GM19099 (cell line): ENCODE measurements around the gene LRRC17.

ENCODE experiments used
- POLR2A ChIP-seq: IDR thresholded peaks from 3 replicates; pipeline ENCODE4 v1.6.1; 2011; ENCODE audit warnings: low read depth; ENCODE audit not compliant: insufficient read length; ENCODE audit errors: extremely low read depth

Gene LRRC17

DNA sequence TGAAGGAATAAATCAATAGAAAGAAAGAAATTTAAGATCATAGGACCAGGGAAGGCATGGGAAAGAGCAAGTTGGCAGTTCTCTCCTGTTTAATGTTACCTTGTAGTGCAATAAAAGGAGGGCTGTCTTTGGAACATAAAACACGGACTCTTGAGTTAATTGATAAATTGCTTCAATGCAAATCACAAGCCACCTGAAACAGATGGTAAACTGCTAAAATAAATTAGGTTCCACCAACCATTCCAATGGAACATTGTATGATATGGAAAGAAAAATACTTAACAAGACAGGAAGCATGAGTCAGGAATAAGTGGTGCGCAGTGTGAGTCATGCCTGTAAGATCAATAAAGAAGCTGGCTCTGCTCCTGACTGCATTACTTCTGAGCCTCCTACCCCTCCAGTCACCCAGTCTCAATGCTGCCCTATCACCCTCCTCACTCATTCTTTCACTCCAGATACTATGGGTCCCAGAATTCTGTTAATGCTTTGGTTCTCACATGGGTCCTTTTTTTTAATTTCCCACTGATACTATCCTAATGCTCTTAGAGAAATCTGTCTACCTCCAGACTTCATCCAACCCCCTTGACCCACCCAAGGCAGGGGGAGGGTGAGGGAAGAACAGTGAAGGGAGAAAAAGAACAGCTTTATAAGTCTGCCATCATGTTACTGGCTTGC is 78.9 kb downstream of the LRRC17 start:
- TF ChIP-seq POLR2A: no peak

DNA sequence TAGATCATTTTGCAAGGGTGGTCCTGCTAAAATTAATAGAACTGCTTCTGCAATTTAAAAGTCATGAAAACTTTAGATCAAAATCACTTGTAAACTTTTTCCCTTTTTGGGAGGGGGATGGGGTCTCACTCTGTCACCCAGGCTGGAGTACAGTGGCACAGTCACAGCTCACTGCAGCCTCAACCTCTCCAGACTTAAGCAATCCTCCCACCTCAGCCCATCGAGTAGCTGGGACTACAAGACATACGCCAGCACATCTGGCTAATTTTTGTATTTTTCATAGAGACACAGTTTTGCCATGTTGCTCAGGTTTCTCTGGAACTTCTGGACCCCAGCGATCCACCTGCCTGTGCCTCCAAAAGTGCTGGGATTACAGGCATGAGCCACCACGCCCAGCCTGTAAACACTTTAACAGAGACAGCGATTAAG is 79.7 kb downstream of the LRRC17 start:
- no peak for TF ChIP-seq POLR2A

- no peak for TF ChIP-seq POLR2A
Observed at GRCh38 chr7:102992938-102993717, 80.3 kb downstream of the LRRC17 start.

- TF ChIP-seq POLR2A: no peak
Observed at GRCh38 chr7:102993718-102994029, 80.9 kb downstream of the LRRC17 start.

- no peak for TF ChIP-seq POLR2A
Observed at GRCh38 chr7:102994567-102994966, 81.8 kb downstream of the LRRC17 start.
